CD14-positive monocyte (primary cell): ENCODE measurements around the gene PRR14. TPM values are rescaled to one million over a fixed set of nuclear protein-coding genes. Genes with fewer than 3 reads are reported as not detected.

ENCODE experiments used
- DNase-seq, 3 donors: peaks; one replicate each; pipeline ENCODE4 v3.0.0-alpha.2; 2011 to 2022
- H2AFZ ChIP-seq: 2 replicates; pipeline ENCODE4 v1.6.0; 2012; ENCODE audit warnings: mild to moderate bottlenecking, low read depth, low read length, inconsistent platforms; ENCODE audit not compliant: insufficient read depth, poor library complexity, severe bottlenecking
- H3K27ac ChIP-seq, 2 donors: 1 replicate in 1 of 2; 2 replicates in 1 of 2; pipeline ENCODE4 v1.5.1; 2012 to 2013; ENCODE audit warnings: low read length in 2 of 2, control low read depth in 1 of 2, inconsistent platforms in 1 of 2, low read depth in 1 of 2, mild to moderate bottlenecking in 1 of 2
- H3K27me3 ChIP-seq, 2 donors: one replicate each; pipeline versions ENCODE4 v1.6.0 to v1.6.1; 2011 to 2013; ENCODE audit warnings: low read length in 2 of 2; ENCODE audit not compliant: control insufficient read depth in 2 of 2, insufficient read depth in 2 of 2
- H3K36me3 ChIP-seq, 2 donors: replicated peaks in 1 of 2; 1 replicate in 1 of 2; 2 replicates in 1 of 2; pipeline versions ENCODE4 v1.5.1 to v1.6.1; 2012 to 2013; ENCODE audit warnings: low read length in 2 of 2, control low read depth in 1 of 2, inconsistent platforms in 1 of 2, mild to moderate bottlenecking in 1 of 2; ENCODE audit not compliant: insufficient read depth in 2 of 2, control insufficient read depth in 1 of 2
- H3K4me1 ChIP-seq, 2 donors: 1 replicate in 1 of 2; 2 replicates in 1 of 2; pipeline versions ENCODE4 v1.5.1 to v1.6.1; 2012 to 2013; ENCODE audit warnings: low read length in 2 of 2, control low read depth in 1 of 2, inconsistent platforms in 1 of 2, mild to moderate bottlenecking in 1 of 2, moderate library complexity in 1 of 2; ENCODE audit not compliant: insufficient read depth in 2 of 2, control insufficient read depth in 1 of 2
- H3K4me2 ChIP-seq: replicated peaks from 2 replicates; pipeline ENCODE3; 2012; ENCODE audit warnings: low read length, moderate library complexity, mild to moderate bottlenecking; ENCODE audit not compliant: poor library complexity, severe bottlenecking; ENCODE audit errors: extremely low read depth
- H3K4me3 ChIP-seq, 3 experiments: fragments of 200-600 bp in 1 of 3; sonication (generic) in 1 of 3; replicated peaks in 1 of 3; 1 replicate in 2 of 3; 2 replicates in 1 of 3; pipeline ENCODE4 v1.5.1; 2011 to 2013; ENCODE audit warnings: low read length in 3 of 3, mild to moderate bottlenecking in 3 of 3, control low read depth in 2 of 3, low read depth in 2 of 3, inconsistent platforms in 1 of 3, moderate library complexity in 1 of 3
- H3K79me2 ChIP-seq: 2 replicates; pipeline ENCODE4 v1.6.0; 2012; ENCODE audit warnings: mild to moderate bottlenecking, control low read depth, inconsistent platforms, low read length, moderate library complexity; ENCODE audit not compliant: insufficient read depth
- H3K9ac ChIP-seq: 2 replicates; pipeline ENCODE4 v1.6.0; 2017; ENCODE audit warnings: low read length, mild to moderate bottlenecking; ENCODE audit not compliant: insufficient read depth, poor library complexity, severe bottlenecking
- H3K9me3 ChIP-seq, 2 donors: replicated peaks in 1 of 2; 1 replicate in 1 of 2; 2 replicates in 1 of 2; pipeline versions ENCODE4 v1.5.1 to v1.6.1; 2012 to 2013; ENCODE audit warnings: low read length in 2 of 2, control low read depth in 1 of 2; ENCODE audit not compliant: control insufficient read depth in 1 of 2, insufficient read depth in 1 of 2
- H4K20me1 ChIP-seq: 2 replicates; pipeline ENCODE4 v1.6.0; 2012; ENCODE audit warnings: mild to moderate bottlenecking, low read length, control low read depth, moderate library complexity; ENCODE audit not compliant: insufficient read depth
- H3K27ac Mint-ChIP-seq, 7 donors: one replicate each; pipeline ENCODE4 v1.8.0; 2020; ENCODE audit warnings: mild to moderate bottlenecking in 7 of 7, mixed read lengths in 7 of 7, moderate library complexity in 6 of 7, inconsistent platforms in 2 of 7
- H3K27me3 Mint-ChIP-seq, 3 donors: one replicate each; pipeline ENCODE4 v1.8.0; 2021 to 2022; ENCODE audit warnings: low read depth in 3 of 3, mild to moderate bottlenecking in 3 of 3, mixed read lengths in 3 of 3, moderate library complexity in 3 of 3, inconsistent platforms in 1 of 3
- H3K36me3 Mint-ChIP-seq, 2 donors: one replicate each; pipeline ENCODE4 v1.8.0; 2020; ENCODE audit warnings: mixed read lengths in 2 of 2, inconsistent platforms in 1 of 2, mild to moderate bottlenecking in 1 of 2
- H3K4me1 Mint-ChIP-seq: one replicate; pipeline ENCODE4 v1.8.0; 2020; ENCODE audit warnings: mild to moderate bottlenecking, mixed read lengths
- H3K4me3 Mint-ChIP-seq, 2 donors: one replicate each; pipeline ENCODE4 v1.8.0; 2020; ENCODE audit warnings: mild to moderate bottlenecking in 2 of 2, mixed read lengths in 2 of 2, moderate library complexity in 1 of 2
- H3K9me3 Mint-ChIP-seq, 7 donors: one replicate each; pipeline ENCODE4 v1.8.0; 2020 to 2022; ENCODE audit warnings: mixed read lengths in 7 of 7, mild to moderate bottlenecking in 6 of 7, moderate library complexity in 6 of 7, inconsistent platforms in 2 of 7
- whole genome bisulfite sequencing: methylation state at CpG from one replicate; pipeline ENCODE4 v1.1.5; 2013; ENCODE audit warnings: missing lambda C conversion rate; ENCODE audit not compliant: insufficient coverage; 5-methylcytosine and 5-hydroxymethylcytosine counted together
- intact Hi-C, 2 donors: fragments of 100-400 bp; cut with micrococcal nuclease; formaldehyde crosslinking; loops; one replicate each; pipeline versions ENCODE4 v1.15.0 to v1.15.1; 2023
- polyA plus RNA-seq, 3 donors: library from polyadenylated mRNA; depleted of rRNA in 1 of 3; unstranded in 2 of 3; stranded (reverse) in 1 of 3; fragments of 300-500 nt in 2 of 3; fragments of >200 nt in 1 of 3; fragmentation: Illumina TruSeq in 2 of 3; gene quantifications; 1 replicate in 2 of 3; 2 replicates in 1 of 3; pipeline ENCODE4 v1.2.3, GENCODE V29; 2012 to 2021
- TF ChIP-seq, protein P1 (sequence below): fragments of 200-600 bp; IDR thresholded peaks from one replicate; pipeline ENCODE4 v1.8.0; 2022; ENCODE audit warnings: antibody characterized with exemption, mild to moderate bottlenecking

PRR14 gene
- polyA plus RNA-seq, 3 donors, result 6.1 to 32.6 (median 10.4) TPM

DNA sequence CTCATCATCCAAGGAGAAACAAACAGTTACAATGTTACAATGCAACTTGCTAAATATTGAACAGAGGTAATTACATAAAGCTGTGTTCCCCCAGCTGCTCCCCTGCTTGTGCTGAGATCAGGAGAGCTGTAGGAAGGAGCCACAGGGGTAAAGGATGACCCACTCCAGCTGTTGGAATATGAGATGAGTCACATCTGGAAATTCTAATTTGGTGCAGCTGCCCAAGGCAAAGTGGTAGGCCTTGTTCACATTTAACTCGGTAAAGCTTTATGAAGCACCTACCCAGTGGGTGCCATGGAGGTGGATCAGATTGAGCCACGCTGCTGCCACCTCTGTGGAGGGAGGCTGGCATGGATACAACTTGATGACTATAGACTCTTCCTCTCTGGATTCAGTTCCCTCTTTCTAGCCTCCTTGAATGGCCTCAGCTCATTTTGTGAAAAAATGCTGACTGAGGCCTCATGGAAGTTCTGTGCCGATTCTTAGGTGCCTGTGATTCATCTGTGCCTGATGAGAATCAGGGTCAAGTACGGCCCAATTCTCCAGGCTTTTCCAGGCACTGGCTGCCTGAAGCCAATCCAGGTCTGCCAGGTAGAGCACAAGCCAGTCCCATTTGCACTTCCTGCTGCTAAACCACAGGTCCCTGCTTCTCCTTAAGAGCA is 48.0 kb upstream of the PRR14 start:
- TF ChIP-seq, protein P1, sequence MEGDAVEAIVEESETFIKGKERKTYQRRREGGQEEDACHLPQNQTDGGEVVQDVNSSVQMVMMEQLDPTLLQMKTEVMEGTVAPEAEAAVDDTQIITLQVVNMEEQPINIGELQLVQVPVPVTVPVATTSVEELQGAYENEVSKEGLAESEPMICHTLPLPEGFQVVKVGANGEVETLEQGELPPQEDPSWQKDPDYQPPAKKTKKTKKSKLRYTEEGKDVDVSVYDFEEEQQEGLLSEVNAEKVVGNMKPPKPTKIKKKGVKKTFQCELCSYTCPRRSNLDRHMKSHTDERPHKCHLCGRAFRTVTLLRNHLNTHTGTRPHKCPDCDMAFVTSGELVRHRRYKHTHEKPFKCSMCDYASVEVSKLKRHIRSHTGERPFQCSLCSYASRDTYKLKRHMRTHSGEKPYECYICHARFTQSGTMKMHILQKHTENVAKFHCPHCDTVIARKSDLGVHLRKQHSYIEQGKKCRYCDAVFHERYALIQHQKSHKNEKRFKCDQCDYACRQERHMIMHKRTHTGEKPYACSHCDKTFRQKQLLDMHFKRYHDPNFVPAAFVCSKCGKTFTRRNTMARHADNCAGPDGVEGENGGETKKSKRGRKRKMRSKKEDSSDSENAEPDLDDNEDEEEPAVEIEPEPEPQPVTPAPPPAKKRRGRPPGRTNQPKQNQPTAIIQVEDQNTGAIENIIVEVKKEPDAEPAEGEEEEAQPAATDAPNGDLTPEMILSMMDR, result no peak
- peaks cover 34% of the 10 kb centered on the region for H3K79me2 ChIP-seq
- H4K20me1 ChIP-seq, result peaks cover 8% of the 10 kb centered on the region
- H3K27me3 ChIP-seq, result no peaks in the 10 kb centered on the region
- Mint-ChIP-seq H3K27ac (peak overlapping the region; percentile 71 to 88 (median 85)), H3K4me3 (peak overlapping the region; percentile 12 to 55), H3K27me3 (peaks cover 0 to 2% (median 0%) of the 10 kb centered on the region in 3 donors), H3K4me1 (peaks cover 60% of the 10 kb centered on the region), H3K36me3 (peaks cover 26 to 41% of the 10 kb centered on the region in 2 donors), H3K9me3 (peaks cover 0 to 1% (median 0%) of the 10 kb centered on the region in 7 donors)
- 0% methylated on average over 1 of the region's 4 CpGs for WGBS
- peaks cover 57 to 60% of the 10 kb centered on the region in 2 donors for H3K4me1 ChIP-seq
- intact Hi-C loops, result no loop called here
- peaks cover 19 to 27% of the 10 kb centered on the region in 2 donors for H3K36me3 ChIP-seq
- no peak overlapping the region for H3K9ac ChIP-seq
- H2AFZ ChIP-seq, result no peak overlapping the region
- H3K4me3 ChIP-seq, result peak overlapping the region in 1 of 3 experiments; percentile 38
- DNase-seq, result peak; percentile 47 to 75 (median 70)
- H3K9me3 ChIP-seq, result no peaks in the 10 kb centered on the region
- H3K4me2 ChIP-seq, result peak overlapping the region; percentile 52
- peak overlapping the region; percentile 12 to 57 for H3K27ac ChIP-seq

DNA sequence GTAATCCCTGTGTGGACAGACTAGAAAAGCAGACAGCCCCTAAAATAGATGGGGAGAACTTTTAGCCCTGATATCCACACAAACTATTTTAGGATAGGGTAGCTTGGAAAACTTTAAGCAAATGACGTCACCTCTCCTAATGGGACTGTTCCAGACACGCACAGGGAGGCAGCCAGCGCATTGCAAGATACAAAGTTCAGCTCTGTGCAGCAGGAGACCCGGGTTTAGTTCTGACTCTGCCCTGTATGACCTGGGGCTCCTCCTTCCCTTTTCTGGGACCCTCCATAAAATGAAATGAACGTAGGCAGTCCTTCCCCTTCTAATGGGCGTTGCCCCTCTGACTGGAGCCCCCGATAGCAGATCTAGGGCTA is 46.8 kb upstream of the PRR14 start:
- H3K27me3 ChIP-seq, result no peaks in the 10 kb centered on the region
- intact Hi-C loops, result no loop called here
- Mint-ChIP-seq H3K9me3 (no peaks in the 10 kb centered on the region), H3K36me3 (peaks cover 30 to 48% of the 10 kb centered on the region in 2 donors), H3K4me1 (peaks cover 61% of the 10 kb centered on the region), H3K4me3 (no peak overlapping the region), H3K27me3 (peaks cover 0 to 2% (median 0%) of the 10 kb centered on the region in 3 donors), H3K27ac (peak overlapping the region in 1 of 7 donors; percentile 53)
- no peak overlapping the region for H2AFZ ChIP-seq
- peaks cover 19 to 30% of the 10 kb centered on the region in 2 donors for H3K36me3 ChIP-seq
- WGBS, result 77% methylated on average over 7 of the region's 7 CpGs
- H3K27ac ChIP-seq, result peak overlapping the region in 1 of 2 donors; percentile 57
- no peak for DNase-seq
- H3K9me3 ChIP-seq, result no peaks in the 10 kb centered on the region
- peaks cover 46% of the 10 kb centered on the region for H3K79me2 ChIP-seq
- H3K4me2 ChIP-seq, result no peak overlapping the region
- H3K9ac ChIP-seq, result no peak overlapping the region
- peaks cover 8% of the 10 kb centered on the region for H4K20me1 ChIP-seq
- H3K4me3 ChIP-seq, result no peak overlapping the region
- TF ChIP-seq, protein P1, result no peak
- H3K4me1 ChIP-seq, result peaks cover 58 to 61% of the 10 kb centered on the region in 2 donors
